GM06990 (cell line): ENCODE data around the gene PCBD1.

Experiments used
- DNase-seq: peaks from one replicate; pipeline ENCODE4 v3.0.0-alpha.2; 2011; ENCODE audit not compliant: insufficient read length; ENCODE audit errors: extremely low read depth
- H3K27me3 ChIP-seq: replicated peaks from 2 replicates; pipeline ENCODE4 v1.6.0; 2011; ENCODE audit warnings: low read length; ENCODE audit not compliant: control insufficient read depth, insufficient read depth
- H3K36me3 ChIP-seq: 2 replicates; pipeline ENCODE4 v1.5.1; 2011; ENCODE audit warnings: low read length; ENCODE audit not compliant: control insufficient read depth, insufficient read depth
- H3K4me3 ChIP-seq: replicated peaks from 2 replicates; pipeline ENCODE4 v1.5.1; 2011; ENCODE audit warnings: low read depth, mild to moderate bottlenecking, control low read depth, low read length
- CTCF ChIP-seq: IDR thresholded peaks from 2 replicates; pipeline ENCODE4 v1.5.1; 2011; ENCODE audit warnings: low read length, control low read depth, mild to moderate bottlenecking, inconsistent platforms; ENCODE audit not compliant: insufficient read depth, poor library complexity, severe bottlenecking

PCBD1 gene

GRCh38 chr10:70927189-70927943 lies 39.0 kb upstream of the PCBD1 start:
- TF ChIP-seq CTCF, result no peak
- no peaks in the 10 kb centered on the region for H3K36me3 ChIP-seq
- H3K4me3 ChIP-seq, result no peak overlapping the region
- peaks cover 2% of the 10 kb centered on the region for H3K27me3 ChIP-seq
- DNase-seq, result no peak

- no peak for TF ChIP-seq CTCF
- Histone ChIP-seq H3K4me3 (no peak overlapping the region), H3K27me3 (peaks cover 2% of the 10 kb centered on the region), H3K36me3 (no peaks in the 10 kb centered on the region)
- DNase-seq, result no peak
These were observed 38.0 kb upstream of the PCBD1 start for GRCh38 chr10:70926226-70927000.

- Histone ChIP-seq H3K4me3 (no peak overlapping the region), H3K36me3 (no peaks in the 10 kb centered on the region), H3K27me3 (peaks cover under 1% of the 10 kb centered on the region)
- DNase-seq, result peak; percentile 36
- TF ChIP-seq CTCF, result peak; percentile 96
These were observed 37.2 kb upstream of the PCBD1 start for GRCh38 chr10:70925377-70926225.

DNA sequence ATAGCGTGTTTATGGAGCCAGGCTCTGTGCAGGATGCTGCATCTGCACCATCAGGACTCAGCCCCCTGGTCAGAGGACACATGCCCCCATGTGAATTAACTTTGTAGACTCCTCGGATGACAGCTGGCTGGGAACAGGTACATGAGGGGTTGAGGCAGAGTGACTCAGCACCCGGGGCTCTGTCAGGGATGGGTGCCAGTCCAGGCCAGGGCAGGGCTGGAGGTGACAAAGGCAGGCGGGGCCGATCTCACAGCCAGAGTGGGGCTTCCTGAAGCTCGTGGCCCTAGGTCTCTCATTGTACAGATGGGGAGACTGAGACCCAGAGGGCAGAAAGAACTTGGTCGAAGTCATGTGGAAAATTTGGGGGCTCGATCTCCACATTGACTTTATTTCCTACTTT lies 35.3 kb upstream of the PCBD1 start:
- H3K36me3 ChIP-seq, result no peaks in the 10 kb centered on the region
- TF ChIP-seq CTCF, result no peak
- DNase-seq, result no peak
- no peak overlapping the region for H3K4me3 ChIP-seq
- H3K27me3 ChIP-seq, result no peaks in the 10 kb centered on the region; the same call in none of the 2 replicates

- no peak for DNase-seq
- Histone ChIP-seq H3K4me3 (no peak overlapping the region), H3K27me3 (no peaks in the 10 kb centered on the region; the same call in 1 of the 2 replicates), H3K36me3 (no peaks in the 10 kb centered on the region)
- no peak for TF ChIP-seq CTCF
These were observed 32.9 kb upstream of the PCBD1 start for GRCh38 chr10:70921285-70921684.
